GM19328 (cell line): ENCODE measurements around the gene FHOD1.

Experiments used
- ATAC-seq: cut with Tn5 transposase; IDR thresholded peaks from one replicate; pipeline ENCODE4 v1.9.1; 2021; ENCODE audit warnings: mild to moderate bottlenecking, moderate library complexity; ENCODE audit not compliant: unreplicated experiment

Gene FHOD1

DNA sequence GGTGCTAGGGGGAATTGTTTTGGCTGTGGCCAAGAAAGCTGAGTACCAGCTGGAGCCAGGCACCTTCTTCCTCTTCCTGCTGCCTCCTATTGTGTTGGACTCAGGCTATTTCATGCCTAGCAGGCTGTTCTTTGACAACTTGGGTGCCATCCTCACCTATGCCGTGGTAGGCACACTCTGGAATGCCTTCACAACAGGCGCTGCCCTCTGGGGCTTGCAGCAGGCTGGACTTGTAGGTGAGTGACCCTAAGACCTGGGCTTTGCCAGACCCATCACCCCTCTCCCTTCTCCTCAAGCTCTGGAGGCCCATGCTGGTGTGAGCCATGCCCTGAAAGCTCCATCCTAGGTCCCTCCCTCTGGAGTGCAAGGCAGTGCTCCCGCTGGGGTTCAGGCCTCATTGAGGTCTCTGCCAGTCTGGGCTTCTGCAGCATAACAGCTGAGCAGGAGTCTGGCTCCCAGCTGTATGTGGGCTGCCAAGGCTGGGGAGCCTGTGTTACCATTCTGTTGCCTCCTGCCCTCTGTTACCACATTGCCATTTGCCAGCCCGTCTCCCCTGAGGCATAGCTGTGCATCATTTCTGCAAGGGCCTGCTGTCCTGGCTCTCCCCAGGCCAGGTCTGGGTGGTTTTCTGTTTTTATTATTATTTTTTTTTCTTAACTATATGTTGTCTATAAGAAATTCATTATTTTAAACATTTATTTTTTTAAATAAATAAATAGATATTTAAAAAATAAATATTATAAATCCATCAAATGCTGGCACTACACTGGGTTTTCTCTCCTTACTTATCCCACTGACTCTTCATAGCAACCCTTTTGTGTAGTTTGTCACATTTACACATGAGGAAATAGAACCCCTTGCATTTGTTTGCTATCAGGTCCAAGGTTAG lies 5.6 kb upstream of the FHOD1 start:
- no peak for ATAC-seq

DNA sequence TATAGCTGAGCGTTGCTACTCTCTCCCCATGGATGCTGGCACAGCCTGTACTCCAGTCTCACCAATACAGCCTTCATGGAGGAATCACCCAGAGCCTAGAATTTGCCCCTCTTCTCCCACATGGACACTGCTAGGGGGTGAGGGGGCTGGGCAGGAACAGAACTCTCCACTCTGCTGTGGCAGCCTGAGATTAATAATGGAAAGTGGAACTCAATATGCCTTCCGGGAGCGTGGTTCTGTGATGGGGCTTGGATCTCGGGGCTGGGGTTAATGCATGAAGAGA lies 2.7 kb upstream of the FHOD1 start:
- no peak for ATAC-seq

DNA sequence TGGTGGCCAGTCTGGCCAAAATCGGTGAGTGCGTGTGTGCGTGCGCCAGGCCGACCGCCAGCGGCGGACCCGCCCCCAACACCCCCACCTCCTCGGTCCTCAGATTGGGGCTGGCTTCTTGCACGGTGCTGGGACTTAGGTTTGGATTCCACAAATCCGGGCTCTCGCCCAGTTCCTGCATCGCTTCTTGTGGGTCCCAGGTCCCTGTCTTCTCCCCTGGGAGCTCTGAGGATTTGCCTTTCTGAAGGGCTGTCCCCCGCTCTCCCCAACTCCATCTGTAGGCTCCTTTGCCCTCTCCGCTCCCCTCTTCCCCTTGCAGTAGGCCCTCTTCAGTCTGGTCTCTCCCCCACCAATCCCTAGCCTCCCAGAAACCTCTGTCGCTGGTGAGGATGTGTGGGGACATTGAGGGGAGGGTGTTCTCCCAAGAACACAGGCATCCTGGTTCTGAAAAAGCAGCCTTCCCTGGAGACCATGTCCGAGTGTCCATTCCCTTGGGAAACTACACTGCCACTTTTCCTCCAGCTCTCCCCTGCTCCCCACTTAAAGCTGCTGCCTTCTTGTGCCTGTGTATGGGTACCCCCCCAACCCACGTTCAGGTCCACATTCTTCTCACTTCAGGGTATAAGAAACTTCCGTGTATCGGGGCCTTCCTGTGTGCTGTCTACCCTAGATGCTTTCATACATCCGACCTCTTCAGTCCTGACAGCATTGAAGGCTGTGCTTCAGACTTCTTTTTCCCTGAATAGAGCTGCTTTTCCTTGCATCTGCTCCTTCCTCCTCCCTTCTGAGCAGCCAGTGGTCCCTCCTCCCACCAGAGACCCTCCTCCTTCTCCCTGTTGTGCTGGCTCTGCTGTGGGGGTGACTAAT lies 2.1 kb upstream of the FHOD1 start:
- no peak for ATAC-seq

DNA sequence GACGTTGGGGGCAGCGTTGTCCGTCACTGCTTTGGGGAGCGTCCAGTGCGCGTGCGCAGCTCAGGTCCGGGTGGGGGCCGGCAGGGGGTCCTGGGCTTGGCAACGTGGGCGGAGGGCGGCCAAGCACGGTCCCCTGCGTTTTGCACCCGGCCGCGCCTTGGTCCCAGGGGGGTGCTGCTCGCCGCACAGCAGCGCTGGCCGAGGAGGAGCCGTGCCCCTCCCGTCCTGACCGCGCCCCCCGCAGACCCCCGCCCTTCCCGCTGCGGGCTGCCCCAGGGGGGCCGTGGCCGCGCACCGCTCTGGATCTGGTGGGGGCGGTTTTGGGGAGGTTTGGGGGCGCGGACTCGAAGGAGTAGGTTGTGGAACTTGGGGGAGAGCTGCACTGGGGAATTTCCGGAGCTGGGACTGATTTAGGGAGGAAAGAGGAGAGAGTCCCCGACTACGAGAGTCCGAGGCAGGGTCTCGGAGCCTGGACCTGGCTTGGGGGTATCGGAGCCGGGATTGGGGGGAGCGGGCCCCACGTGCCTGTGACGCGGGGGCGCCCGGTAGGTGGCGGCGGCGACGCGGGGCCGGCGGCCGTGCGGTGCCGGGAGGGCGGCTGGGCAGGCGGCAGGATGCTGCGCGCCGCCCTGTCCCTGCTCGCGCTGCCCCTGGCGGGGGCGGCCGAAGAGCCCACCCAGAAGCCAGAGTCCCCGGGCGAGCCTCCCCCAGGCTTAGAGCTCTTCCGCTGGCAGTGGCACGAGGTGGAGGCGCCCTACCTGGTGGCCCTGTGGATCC lies 1.3 kb upstream of the FHOD1 start, which contains the start of gene SLC9A5:
Gene SLC9A5 (plus strand): TSS at position 579 of the 777 bp plus-strand sequence. CDS start 36 bp downstream, at position 615.
- no peak for ATAC-seq

DNA sequence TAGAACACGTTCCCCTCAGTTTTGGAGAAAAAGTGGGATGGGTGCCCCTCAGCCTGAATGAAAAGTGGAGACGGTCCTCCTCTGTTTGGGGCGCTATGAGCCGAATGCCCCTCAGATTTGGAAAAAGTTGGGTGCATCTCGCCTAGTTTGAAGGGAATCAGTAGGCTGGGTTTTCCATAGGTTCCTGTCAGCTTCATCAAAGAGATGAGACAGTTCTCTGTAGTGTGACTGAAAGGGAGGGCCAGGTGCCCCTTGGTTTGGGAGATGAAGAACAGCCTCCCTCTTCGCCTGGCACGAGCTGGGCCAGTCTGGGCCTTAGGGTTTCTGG lies 756 bp upstream of the FHOD1 start:
- ATAC-seq: no peak

DNA sequence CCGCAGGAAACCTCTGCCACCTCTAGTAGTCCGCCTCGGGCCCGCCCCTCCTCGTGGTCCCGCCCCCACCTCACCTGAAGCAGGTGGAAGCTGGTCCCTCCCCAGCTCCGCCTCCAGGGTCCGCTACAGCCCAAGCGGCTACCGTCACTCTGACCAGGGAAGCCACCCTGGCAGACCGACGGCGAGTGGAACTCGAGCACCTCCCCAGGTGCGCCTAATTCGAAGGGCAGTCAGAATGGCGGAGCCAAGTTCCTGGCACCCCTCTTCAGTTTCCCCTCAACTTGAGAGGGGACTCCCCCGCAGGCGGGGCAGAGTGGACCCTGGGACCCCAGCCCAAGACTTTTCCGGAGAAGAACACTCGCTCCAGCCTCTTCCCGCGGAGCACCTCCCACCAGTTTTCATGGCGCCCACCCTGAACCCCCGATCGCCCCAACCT lies 507 bp downstream of the FHOD1 start:
- ATAC-seq: no peak

DNA sequence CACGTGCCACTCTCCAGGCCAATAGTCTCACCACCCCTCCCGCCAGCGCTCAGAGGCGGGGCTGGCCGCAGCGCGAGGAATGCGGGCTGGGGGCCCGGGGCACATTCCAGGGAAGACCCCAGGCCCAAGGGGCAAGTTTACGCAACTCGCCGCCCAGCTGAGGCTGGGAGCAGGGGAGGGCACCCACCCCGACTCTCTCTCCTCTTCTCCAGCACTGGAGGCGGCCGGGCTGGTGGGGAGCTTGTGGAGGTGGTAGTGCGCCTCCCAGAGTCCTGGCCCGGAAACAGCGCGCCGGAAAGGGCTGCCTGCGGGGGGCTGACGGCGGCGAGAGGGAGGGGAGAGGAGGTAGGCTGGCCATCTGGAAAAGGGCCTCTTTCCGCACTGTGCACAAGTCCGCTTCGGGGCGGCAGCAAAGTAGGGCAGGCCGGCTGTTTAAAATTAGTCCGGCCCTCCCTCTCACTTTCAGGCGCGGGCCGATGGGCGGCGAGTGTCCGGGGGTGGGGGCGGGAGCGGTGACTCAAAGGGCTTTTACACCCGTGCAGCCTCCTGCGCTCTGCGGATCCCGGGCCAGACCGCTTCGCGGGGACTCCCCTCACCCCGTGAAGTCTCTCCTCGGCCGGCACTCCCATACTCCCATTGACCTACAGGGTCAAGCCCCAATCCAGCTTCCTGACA lies 1.1 kb downstream of the FHOD1 start:
- ATAC-seq: no peak

DNA sequence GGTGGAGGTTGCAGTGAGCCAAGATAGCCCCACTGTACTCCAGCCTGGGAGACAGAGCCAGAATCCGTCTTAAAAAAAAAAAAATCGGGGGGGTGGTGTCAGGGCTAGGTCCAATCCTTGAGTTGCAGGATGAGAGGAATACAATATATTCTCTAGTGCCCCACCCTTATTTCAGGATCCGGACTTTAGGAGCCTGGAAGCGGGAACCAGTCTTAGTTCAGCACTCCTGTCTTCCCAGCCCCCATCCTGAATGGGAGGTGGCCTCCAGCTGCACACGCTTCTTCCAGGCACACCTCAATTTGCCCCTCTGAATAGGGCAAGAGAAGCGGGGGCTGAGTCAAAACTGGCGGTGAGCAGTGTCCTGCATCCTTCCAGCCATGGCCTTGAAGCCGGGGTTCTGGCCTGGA lies 1.6 kb downstream of the FHOD1 start:
- ATAC-seq: no peak

DNA sequence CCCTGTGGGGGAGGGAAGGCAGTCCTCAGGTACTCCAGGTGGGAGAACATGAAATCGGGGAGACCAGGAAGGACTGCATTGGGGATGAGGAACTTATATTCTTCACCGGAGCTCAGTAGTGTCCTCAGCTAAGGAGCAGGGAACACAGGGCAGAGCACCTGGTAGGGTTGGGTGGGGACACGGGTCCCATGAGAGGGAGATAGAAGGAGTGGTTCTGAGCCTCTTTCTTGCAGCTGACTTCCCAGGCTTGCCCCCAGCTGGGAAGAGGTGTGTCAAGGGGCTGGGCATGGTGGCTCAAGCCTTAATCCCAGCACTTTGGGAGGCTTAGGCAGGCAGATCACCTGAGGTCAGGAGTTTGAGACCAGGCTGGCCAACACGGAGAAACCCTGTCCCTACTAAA lies 2.1 kb downstream of the FHOD1 start:
- ATAC-seq: no peak

DNA sequence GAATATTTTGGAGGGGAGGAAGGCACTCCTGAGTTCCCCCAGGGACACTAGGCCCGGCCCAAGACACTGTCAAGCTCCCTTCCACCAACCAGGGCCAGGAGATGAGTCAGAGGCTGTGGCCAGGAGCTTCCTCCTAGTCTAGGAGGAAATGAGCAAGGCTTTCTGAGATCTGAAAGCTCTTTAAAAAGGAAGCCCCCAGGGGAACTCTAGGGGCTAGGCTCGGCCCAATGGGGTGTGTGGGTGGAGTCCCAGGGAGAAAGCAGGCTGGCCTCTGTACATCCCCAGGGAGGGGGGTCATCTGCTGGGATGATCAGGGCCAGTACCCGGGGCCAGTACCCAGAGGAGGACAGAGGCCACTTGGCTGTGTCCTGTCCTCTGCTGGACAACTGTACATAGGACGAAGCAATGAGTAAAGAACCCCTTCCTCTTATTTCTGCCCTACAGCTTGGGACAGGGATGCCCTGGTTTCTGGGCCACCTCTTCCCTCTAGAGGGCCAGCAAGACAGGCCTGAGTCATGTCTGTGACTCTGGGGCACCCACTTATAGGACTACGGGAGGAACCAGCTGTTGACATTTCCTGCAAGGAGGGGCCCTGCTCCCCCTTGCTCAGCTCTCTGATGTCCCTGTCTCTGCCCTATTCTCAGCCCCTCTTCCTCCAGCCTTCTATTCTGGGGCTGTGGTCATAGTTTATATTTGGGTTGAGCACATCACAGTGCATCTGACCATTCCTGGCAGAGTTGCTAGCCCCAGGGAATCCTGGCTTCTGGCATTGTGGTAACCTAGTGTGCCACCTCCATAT lies 2.7 kb downstream of the FHOD1 start:
- peak; percentile 36 for ATAC-seq

DNA sequence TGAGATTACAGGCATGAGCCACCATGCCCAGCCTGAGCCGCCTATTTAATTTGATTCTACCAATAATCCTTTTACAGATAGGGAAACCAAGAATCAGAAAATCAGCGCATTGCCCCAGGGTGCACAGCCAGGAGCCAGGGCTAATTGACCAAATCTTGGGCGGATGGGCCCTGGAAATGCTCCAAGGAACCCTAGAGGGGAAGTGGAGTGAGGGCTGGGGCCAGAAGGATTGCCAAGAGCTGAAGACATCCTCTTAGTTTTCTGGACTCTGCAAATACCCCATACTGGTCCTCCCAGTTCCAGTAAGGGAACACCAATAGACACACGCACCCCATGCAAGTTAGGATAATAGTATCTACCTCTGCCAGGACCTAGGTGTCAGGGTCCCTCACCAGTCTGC lies 3.8 kb downstream of the FHOD1 start:
- ATAC-seq: no peak

DNA sequence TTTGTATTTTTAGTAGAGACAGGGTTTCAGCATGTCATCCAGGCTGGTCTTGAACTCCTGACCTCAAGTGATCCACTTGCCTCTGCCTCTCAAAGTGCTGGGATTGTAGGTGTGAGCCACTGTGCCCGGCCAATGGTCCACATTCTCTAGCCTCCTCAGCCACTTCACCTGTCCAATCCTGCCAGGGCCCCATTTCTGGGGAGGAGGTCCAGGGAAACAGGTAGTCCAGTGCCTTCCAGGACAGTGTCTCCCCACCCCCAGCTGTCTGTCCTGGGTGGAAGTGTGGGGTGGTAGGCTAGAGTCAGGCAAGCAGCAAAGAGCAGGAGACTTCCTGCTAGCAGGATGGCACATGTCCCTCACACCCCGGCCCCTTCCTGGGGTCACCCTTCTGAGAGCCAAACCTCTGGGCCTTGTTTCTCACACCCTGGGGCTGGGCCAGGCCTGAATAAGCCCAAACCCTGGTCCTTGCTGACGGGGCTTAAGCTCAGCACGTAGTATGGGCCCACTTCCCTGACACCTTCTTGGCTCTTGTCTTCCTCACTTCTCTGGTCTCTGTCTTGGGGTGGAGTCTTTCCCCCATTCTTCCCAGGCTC lies 5.0 kb downstream of the FHOD1 start:
- ATAC-seq: no peak

DNA sequence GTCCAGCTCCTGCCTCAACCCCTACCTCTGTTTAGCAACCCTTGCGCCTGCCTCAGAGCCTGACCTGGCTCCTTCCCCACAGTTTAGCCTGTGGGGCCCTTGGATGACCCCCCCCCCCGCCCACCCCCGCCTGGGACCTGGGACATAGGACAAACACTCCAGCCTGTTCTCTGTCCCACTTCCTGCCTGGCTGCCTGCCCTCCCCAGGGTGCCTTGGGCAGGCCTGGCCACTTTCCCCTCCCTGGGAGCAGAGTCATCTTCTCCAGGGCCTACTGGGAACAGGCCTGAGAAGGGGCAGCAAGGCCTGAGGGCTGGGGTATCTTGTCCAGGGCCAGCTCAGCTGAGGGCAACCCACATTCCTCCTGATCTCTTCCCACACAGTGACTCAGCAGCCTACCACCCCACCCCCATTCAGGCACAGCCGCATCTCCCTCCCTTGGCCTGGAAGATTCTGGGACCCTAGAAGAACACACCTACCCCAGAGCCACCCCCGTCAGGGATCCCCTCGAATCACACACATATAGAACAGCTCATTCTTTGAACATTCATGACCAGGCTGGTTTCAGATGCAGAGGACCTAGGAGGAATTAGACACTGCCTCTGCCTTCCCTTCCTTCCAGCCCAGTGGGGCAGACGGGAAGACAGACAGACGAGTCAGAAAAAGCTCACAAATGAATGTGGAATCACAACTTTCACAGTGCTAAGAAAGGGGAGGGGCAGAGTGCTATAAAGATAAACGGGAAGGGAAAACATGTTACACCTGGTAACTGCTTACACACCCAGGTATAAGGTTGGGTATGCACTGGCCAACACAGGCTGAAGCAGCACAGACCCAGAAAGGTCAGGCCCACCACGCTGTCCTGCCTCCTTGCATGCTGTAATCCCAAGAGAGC lies 6.0 kb downstream of the FHOD1 start:
- ATAC-seq: no peak

DNA sequence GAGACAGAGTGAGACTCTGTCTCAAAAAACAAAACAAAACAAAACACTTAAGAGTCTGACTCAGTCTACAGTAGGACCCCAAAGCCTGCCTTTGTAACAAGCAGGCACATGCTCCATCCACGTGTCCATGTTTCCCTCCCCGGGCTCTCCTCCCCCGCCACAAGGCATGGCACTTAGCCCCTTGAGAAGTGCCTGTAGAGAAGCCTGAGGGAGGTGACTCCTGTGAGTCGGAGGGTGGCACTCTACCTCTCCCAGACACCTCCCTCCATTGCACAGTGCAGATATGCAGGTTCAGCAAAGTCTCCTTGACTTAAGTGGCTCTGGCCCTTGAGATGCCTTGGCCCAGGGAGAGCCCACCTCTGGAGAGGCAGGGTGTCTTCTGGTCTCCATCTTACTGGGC lies 6.8 kb downstream of the FHOD1 start:
- no peak for ATAC-seq

DNA sequence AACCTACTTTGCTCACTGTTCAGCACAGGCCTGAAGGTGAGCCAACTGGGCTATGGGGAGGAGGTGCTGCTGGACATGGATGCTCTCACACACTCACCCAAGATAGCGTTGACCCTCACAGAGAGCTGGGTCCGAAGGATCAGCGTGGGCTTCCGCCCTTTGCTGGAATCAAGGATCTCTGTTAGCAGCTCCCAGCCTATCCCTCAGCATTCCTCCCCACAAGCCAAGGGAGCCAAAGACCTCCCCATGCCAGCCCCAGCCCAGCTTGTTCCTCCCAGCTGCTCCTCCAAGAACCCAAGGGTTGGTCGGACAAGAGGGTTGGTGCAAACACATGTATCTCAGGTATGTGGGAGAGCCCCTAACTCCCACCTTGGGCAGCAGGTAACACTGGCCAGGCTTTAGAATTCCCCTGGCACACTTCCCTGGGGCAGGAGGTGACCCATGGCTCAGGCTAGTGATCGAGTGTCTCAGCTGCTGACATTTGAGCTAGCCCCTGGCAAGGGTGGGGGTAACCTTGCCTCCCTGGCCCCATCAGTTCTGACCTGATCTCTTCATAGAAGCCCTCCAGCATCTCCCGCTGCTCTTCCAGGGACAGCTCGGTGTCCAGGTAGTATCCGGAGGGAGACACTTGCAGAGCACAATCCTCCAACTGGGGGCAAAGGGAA lies 8.3 kb downstream of the FHOD1 start:
- ATAC-seq: no peak

DNA sequence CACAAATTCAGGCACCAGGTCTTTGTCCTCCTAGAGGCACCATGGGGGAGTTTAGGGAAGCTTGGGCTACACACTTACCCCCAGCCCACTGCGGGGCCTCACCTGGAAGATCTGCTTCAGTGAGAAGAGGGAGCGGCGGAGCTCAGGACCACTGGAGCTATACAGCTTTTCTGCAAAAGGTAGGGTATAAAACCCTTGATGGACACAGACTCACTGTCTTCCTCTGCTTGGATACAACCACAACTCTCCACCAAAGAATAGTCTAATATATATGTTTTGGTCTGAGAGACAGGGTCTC lies 9.1 kb downstream of the FHOD1 start:
- no peak for ATAC-seq

DNA sequence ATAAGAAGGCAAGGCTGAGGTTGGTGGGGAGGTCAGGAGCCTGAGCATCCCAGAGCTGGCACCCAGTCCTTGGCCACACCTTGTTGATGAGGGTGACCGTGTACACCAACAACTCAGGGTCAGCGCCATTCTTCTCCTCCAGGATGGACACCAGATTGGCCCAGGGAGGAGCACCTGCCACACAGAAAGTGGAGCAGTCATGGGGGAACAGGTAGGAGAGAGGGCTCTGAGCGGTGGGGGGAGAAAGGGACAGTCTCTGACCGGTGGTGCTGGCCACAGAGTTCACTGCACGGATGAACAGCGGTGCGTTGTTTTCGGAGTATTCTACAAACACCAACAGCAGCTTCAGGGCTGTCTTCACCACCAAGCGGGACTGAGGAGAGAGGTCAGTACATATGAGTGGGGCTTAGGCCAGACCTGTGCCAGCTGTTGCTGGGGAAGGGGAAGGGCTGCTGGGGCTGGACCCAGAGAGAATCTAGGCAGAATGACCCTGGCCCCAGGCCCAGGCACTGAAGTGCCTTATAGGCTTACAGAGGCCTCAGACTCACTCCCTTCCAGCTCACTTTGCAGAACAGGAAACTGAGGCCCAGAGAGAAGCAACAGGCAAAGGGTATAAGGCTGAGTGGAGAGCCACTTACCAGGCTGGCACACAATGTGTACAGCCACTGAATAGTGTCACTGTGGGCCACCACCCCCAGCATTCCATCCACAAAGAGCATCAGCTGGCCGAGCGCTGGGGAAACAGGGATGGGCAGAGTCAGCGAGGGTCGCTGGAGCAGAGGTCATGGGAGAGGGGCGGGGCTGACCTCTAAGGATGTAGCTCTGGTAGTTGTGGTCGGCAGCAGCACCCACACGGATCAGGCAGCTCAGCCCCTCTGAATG lies 9.6 kb downstream of the FHOD1 start:
- no peak for ATAC-seq
